HG02588 (cell line): ENCODE data around the gene C16orf89.
A peak's percentile ranks its signal among the peaks of the same experiment; 100 is the strongest.
"Not testable (repeated sequence)": the region's sequence is repeated elsewhere in the genome, so short reads cannot be mapped to it uniquely, and the experiment has no call there.

Source experiments
- ATAC-seq: cut with Tn5 transposase; IDR thresholded peaks from one replicate; pipeline ENCODE4 v1.9.1; 2021; ENCODE audit warnings: mild to moderate bottlenecking, moderate library complexity; ENCODE audit not compliant: unreplicated experiment

Gene C16orf89

DNA sequence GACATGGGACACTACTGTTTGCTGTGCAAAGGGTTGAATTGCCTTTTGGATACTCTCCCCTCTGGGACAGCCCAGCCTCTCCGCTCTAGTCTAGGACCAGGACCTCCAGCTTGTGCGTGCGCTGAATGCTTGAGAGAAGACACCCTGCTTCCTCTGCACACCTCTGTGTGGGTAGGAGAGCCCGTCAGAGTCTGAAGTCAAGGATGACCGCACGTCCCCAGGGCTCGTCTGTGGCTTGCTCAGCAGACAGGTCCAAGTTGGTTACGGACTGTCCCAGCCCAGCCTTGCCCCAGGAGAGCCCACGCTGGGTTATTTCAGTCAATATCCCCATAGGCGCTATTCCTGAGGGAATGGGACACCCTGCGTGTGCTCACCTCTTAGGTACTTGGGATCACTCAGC is 3.7 kb downstream of the C16orf89 start:
- peak; percentile 83 for ATAC-seq

DNA sequence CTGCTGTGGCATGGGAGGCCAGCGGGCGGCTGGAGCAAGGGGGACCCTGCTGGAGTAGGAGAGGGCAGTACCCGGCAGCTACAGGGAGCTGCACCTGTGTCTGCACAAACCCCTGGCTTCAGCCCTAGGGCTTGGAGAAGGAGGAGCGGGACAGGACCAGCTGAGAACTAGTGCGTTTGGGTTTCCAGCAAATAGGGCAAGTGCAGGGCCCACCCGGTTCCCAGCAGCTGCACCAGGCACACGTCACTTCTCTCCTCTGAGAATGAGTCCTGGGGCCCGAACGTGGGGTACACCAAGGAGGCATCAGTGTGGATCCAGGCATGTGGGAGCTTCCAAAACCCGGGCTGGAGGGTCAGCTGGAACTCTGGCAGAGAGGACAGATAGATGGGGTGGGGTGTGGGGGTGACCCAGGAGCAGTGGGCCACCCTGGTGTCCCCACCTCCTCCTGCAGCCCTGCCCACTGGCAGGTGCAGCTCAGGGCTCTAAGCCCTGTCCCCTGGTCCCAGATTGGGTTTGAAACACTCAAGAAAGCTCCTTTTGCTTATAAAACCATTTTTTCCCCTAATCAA is 5.6 kb downstream of the C16orf89 start:
- no peak for ATAC-seq

DNA sequence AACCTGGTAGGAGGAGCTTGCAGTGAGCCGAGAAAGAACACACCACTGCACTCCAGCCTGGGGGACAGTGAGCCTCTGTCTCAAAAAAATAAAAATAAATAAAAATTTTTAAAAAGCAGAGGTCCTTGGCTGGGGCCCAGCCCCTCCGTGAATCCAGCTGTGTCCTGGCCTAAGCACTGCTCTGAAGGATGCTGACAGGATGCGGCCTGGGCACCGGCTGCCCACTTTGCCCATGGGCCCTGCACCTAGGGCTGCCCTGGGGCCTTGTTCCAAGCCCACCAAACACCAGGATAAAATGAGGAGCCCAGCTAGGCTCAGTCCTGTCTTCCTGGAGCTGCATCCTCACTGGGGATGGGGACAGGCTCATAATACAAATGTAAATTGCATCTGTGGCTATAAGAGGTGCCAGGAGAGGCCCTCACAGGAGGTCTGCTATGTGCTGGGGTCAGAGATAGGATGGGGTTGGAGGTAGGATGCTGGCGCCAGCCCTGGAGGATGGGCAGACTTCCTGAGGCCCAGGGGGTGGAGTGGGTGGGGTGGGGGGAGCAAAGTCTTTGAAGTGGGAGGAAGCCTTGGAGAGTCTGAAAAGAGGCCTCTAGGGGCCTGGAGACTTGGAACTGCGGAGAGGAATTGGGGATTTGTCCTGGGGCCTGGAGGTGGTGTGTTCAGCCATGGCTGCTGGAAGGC is 6.2 kb downstream of the C16orf89 start:
- ATAC-seq, result no peak

DNA sequence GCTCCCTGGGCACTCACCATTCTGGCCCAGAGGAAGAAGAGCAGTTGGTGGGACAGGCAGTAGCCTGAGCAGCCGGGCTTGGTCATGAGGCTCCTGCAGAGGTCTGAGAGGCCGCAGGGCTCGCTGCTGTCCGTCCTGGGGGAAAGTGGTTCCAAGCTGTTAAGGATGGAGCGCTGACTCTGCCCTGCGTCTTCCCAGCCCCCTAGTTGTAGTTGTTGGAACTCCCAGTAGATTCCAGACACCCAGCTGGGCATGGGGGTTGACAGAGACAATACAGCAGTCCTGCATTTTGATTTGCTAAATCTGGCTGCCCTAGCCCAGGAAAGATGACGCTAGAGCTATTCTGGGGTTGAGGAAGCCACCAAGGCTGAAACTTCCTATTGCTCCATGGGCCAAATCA is 7.3 kb downstream of the C16orf89 start:
- no peak for ATAC-seq

DNA sequence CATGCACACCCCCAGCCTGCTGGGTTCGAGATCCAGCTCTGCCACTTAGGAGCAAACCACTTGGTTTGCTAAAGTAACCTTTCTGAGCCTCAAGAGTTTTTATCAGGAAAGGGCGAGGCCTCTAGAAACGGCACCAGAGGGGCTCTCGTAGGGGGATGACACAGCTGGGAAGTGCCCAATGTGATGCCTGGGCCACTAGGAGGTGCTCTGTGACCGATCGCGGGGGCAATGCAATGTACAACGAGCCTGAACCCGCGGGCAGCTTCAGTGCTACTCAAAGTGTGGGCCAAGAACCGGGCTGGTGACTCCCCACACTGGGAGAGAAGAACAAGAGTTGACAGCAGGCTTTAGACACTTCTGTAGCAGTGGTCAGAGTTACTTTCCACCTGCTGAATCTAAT is 9.4 kb downstream of the C16orf89 start:
- ATAC-seq, result no peak

DNA sequence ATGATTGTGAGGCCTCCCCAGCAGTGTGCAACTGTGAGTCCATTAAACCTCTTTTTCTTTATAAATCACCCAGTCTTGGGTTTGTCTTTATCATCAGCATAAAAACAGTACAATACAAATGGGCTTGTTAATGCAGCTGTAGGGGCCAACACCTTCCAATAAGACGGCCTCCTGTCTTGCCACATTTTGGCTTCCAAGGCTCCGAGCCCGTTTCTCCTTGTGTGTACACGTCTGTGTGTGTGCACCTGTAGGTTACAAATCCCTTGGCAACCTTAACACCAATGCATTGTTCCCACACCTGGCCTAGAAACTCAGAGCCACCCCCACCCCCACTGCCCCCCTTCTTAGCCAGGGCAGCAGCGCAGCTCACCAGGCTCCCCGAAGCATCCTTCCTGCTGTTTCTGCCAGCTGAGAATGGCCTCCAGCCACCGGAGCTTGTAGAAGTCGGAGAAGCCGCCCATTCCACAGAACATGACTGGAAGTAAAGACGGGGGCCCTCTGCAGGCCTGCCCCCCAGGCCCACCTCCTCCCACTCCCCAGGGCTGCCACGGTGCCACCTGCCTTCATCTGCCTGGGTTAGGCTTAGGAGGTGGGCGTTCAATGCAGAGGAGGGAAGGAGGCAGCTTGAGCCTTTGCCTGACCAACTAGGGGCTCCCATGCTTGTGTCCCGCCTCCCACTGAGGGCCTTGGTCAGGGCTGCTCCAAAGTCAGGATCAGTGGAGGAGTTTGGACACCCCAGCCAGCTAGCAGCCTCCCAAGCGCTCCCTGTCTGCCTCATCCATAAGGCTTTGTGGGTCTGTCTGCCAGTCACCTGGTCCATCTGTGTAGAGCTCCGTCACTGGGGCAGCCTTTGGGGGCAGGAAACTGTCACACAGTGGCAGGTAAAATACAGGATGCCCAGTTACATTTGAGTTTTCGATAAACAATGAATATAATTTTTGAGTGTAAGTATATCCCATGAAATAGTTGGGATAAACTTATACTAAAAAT is 10.6 kb downstream of the C16orf89 start:
- ATAC-seq, result no peak

DNA sequence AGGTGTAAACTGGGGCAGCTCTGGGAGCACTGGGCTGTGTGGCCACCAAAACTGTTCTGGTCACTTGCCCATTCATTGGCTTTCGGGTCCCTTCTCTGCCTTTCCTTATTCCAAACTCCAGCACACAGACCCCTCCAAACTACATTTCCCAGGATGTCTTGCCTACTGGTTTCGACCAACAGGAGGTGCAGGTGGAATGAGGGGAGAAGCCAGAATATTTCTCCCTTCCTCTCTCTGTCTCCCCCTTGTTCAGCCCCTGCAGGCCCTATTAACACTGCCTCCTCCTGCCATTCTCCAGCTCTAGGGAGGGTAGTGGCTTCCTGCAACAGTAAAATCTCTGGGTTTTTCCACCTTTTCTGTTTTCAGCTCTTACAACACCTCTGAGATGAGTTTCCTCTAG is 18.8 kb downstream of the C16orf89 start:
- ATAC-seq, result no peak

DNA sequence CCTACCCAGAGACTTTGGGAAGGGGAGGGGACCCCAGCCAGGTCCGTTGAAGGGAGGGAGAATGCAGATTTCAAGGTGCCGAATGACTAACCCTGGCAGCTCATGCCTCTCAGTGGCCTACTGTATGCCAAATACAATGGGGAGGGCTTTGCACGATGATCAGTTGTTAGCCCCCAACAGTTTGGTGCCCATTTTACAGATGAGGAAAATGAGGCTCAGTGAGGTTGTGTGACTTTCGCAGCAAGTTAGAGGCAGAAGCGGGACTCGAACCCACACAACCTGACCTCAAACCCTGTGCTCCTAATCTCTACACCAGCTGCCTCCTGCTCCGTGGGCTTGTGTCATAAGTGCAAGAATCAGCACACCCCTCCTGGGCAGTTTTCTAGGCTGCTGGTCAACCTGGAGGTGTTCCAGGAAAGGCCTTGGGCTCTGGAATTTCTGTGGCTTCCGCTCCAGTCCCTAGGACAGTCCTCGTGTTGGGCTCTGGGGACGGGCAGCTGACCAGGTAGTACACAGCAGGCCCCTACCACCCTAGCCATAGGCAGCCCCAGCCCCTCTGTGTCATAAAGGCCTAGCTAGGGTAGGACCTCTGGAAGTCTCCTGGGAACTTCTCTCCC is 20.1 kb downstream of the C16orf89 start:
- no peak for ATAC-seq

DNA sequence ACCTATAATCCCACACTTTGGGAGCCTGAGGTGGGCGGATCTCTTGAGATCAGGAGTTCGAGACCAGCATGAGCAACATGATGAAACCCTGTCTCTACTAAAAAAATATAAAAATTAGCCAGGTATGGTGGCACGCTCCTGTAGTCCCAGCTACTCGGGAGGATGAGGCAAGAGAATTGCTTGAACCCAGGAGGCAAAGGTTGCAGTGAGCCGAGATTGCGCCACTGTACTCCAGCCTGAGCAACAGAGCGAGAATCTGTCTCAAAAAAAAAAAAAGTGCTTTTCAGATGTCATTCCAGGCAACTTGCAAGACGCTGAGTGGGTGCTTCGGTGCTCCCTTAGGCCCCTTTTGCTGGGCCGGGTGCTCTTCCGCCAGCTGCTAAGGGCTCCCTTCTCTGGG is 21.2 kb downstream of the C16orf89 start:
- ATAC-seq, result not testable (repeated sequence)

DNA sequence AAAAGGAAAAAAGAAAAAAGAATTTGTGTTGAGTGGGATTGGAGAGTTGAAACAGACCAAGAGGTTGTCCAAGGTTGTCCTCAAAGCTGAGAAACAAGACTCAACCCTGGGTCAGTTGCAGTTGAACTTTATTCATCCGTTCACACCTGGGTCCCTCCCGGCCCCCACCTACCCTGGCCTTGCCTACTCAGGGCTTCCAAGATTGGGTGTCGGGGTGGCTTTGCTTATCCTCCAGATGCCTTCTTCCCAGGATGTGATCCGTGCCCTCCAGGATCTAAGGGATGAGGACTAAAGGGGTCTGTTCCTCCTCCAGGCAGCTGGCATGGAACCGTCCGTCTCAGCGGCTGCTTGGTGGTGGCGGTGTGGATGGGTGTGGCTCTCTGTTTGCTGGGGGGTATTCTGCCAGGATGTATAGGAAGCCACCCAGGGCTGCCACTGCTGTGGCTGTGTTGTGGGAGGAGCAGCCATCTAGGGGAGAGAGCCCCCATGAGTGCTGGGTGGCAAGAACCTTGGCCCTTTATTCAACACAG is 21.7 kb downstream of the C16orf89 start:
- ATAC-seq, result no peak

DNA sequence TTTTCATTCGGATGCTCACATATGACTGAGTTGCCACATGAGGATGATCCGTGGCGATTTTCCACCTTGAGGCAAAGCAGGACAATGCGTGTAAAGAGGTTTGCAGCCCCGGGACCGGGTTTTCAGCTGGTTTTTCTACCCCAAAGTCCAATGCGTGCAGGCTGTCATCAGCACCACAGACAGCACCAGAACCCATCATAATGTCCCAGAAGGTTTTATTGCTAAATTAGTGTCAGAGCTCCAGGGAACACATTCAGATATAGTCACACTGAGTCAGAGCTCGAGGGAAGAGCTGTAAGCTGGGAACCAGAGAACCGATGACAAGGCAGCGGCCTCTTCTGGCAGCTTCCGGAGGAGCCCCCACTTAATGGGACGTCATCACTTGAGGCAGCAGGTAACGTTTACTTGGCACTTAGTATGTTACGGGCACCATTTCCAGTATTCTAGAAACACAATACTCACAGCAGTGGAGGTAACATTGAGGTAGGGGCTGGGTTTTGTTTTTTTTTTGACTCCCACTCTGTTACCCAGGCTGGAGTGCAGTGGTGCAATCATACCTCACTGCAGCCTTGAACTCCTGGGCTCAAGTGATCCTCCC is 23.1 kb downstream of the C16orf89 start:
- no peak for ATAC-seq

DNA sequence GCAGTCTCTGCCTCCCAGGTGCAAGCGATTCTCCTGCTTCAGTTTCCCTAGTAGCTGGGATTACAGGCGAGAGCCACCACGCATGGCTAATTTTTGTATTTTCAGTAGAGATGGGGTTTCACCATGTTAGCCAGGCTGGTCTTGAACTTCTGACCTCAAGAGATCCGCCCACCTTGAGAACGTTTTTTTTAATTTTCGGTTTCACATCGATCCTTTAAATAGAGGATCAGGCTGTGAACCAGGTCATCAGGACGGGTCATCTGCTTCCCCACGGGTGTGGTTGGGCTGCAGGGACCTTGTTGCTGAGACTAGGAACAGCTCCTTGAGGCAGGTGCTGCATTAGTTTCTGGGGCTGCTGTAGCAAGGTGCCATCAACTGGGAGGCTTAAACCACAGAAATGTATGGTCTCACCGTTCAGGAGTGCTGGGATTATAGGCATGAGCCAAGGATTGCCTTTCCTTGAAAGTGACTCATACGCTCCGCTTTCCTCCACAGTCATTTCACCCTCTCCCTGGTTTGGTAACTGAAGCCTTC is 24.1 kb downstream of the C16orf89 start:
- ATAC-seq, result no peak

DNA sequence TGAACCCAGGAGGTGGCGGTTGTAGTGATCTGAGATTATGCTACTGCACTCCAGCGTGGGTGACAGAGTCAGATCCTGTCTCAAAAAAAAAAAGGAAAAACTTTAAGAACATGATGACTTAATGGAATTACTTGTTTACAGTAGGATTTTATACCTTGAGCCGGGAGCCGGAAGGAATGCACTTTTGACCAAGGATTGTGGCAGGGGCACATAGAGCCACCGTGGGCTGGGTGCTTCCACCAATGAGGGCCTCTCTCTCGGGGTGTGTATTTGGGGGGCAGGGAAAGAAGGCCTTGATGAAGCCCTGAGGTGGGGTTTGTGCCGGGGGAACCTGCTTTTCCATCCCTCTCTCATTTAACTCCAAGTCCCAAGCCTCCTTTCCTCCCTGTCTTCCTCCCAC is 25.3 kb downstream of the C16orf89 start:
- ATAC-seq, result no peak

DNA sequence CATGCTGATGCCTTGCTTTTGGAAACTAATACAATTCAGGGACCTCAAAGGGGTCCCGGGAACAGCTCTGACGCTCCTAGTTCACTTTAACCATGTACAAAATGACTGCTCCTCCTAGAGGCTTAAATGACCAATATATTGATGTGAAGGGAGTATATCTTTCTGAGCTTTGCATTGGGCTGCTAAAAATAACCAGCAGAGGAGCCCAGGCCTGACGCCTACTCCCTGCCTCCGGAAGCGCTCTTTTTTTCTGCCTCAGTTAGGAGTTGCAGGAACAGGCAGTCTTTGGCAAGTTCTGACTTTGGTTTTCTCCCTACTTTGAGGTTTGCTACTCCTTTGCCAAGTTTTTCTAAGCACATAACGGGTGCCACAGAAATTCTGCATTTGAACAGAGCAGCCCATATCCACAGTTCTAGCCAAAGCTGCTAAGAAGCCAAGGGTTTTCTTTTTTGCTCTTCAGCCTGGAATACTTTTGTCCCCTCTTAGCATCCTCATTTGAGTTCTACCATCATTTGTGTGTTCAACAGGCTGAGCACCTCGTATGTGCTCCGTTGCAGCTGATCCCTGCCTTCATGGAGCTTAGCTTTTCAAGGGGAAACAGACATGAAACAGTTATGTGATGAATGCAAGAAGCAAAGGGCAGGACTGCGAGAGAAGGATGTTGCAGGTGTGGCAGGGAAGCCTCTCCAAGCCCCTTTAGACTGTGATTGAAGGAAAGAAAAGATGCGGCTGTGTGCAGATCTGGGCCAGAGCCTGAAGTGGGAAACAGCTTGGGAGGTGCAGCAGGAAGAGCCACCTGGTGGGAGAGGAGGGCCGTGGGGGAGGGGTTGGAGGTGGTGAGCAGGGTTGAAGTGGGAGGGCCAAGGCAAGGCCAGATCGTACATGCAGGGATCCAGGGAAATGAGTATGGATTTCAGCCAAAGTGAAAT is 29.3 kb downstream of the C16orf89 start:
- no peak for ATAC-seq

DNA sequence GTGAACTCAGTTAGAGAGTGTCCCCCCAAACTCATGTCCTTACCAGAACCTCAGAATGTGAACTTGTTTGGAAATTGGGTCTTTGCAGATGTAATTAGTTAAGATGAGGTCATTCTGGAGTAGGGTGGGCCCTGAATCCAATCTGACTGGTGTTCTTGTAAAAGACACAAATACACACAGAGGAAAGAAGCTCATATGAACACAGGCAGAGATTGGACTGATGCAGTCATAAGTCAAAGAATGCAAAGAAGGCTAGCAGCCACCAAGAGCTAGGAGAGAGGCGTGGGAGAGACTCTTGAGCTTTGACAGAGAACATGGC is 29.9 kb downstream of the C16orf89 start:
- ATAC-seq, result no peak

DNA sequence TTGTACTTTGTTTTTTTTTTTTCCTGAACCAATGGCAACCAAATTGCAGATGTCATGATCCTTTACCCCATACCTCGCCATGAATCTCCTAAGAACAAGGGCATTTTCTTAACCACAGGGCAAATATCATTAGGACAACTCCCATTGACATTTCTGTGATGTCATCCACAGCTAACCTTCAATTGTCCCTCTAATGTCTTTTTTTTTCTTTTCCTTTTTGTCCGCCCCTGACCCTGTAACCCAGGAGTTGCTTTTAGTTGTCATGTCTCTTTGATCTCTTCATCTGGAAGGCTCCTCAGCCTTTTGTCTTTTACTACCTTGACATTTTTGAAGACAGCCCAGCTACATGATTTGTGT is 31.6 kb downstream of the C16orf89 start:
- ATAC-seq, result no peak

DNA sequence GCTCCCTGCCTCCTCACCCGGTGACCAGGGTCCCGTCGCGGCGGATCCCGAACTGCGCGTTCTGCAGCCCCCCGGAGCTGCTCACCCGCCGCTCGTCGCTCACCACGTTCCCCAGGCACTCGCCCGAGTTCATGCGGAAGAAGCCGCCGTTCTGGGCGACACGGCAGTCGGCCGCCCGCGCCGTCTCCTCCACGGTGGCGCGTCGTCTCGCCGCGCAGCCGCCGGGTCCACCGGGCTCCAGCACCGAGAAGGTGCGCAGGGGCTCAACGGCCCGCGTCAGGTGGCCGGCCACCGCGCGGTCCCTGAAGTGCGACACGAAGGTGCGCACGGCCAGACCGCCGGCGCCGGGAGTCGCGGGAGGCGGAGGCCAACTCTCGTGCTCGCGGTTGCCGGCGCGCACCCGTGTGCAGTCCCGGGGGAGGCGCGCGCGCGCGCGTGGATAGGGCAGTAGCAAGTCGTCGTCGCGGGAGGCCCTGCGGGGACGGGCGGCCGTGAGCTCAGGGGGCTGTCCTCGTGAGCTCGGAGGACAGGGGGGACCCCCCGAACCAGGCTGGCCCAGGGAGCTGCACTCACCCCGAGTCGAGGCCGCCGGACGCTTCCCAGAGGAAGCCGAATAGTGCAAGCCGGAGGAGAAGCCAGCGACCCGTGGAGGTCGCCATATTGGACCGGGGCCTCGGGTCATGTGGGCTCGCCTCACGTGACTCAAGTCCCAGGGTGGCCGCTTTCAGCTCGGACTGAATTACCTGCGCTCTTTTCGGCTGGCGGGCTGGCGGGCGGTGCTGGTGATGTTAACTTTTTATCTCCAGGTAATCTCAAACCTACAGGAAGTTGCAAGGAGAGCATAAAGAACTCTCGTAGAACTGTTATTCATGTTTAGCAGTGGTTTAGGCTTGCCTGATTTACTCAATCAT is 32.2 kb downstream of the C16orf89 start, which contains the start of gene NAGPA:
Gene NAGPA (minus strand): TSS at position 680 of the 911 bp plus-strand sequence. CDS start 21 bp downstream, at position 659.
- peak; percentile 86 for ATAC-seq

DNA sequence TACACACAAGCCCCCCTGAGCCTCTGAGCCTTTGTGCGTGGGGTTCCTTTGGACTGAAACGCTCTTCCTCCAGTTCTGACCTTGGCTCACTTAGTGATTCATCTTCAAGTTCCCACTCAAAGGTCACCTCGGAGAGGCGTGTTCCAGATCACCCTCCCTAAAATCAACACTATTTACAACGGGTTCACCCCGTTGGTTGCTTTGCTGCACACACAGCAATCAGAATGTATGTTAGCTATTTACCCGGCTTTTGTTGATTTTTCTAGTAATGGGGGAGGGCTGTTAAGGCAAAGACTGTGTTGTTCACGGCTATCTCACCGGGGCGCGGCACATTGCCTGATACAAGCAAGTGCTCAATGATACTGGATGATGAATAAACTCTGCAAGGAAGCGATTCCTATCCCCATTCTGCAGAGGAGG is 33.0 kb downstream of the C16orf89 start:
- no peak for ATAC-seq
